Measurements from ENCODE around the gene CLEC18B.
A peak's percentile ranks its signal among the peaks of the same experiment; 100 is the strongest.
"Not testable (repeated sequence)": the region's sequence is repeated elsewhere in the genome, so short reads cannot be mapped to it uniquely, and the experiment has no call there.

CLEC18B gene

GRCh38 chr16:74443624-74444346, 22.5 kb upstream of the CLEC18B start:
- not testable (repeated sequence) for DNase-seq

- no peak for DNase-seq
These were observed 18.4 kb upstream of the CLEC18B start for GRCh38 chr16:74439685-74440084.

- DNase-seq, result no peak
These were observed 17.3 kb upstream of the CLEC18B start for GRCh38 chr16:74438492-74438979.

GRCh38 chr16:74431516-74431915, 10.2 kb upstream of the CLEC18B start:
- no peak for DNase-seq

DNA sequence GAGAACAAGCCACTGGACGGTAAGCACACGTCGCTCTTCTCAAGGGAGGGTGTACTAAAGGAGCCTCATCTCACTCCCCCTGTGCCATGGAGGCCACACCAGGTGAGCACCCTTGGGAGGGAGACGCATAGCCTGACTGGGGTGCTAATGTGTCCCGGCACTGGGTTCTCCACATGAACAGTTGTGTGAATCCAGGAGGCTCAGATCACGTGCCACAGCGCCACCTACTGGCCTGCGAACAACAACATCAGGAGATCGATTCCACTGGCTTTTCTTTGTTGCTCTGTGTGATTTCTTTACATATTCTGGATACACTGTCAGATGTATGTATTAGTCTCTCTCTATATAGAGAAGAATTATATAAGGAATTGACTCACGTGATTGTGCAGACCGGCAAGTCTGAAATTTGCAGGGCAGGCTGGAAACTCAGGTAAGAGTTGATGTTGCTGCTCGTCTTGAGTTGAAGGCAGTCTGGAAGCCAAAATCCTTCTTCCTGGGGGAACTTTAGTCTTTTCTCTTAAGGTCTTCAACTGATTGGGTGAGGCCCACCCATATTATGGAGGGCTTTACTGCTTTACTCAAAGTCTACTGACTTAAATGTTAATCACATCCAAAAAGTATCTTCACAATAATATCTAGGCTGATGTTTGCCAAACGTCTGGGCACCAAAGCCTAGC, 8.9 kb upstream of the CLEC18B start:
- peak; percentile 84 for DNase-seq

GRCh38 chr16:74428493-74428892, 7.2 kb upstream of the CLEC18B start:
- DNase-seq, result not testable (repeated sequence)

DNA sequence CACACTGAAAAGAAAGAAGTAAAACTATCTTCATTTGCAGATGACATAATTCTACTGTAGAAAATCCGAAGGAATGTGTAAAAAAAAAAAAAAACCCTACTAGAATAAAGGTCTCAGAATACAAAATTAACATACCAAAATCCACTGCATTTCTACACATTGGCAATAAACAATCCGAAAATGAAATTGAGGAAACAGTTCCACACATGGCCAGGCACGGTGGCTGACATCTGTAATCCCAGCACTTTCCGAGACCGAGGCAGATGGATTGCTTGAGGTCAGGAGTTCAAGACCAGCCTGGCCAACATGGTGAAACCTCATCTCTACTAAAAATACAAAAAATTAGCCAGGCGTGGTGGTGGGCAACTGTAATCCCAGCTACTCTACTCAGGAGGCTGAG, 4.5 kb upstream of the CLEC18B start:
- DNase-seq, result not testable (repeated sequence)

DNA sequence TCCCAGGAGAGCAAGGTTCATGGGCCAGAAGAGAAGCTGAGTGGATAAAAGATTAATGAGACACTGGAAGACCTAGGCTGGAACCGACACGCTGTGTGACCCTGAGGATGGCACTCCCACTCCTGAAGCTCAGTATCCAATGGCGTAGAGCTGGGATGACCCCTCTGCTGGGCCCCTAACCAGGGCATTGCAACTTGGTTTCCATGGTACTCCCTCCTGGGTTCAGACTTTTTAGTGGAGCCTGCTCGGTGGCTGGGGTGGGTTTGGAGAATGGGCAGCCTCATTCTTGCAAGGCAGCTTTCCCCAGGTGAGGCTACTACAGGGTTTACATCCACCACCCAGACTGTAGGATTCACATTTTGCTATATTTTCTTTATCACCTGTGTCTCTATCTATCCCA, 2.4 kb upstream of the CLEC18B start:
- not testable (repeated sequence) for DNase-seq

- DNase-seq, result not testable (repeated sequence)
These were observed 808 bp upstream of the CLEC18B start for GRCh38 chr16:74422086-74422485.

- DNase-seq, result not testable (repeated sequence)
These were observed 156 bp upstream of the CLEC18B start for GRCh38 chr16:74421482-74421785.

DNA sequence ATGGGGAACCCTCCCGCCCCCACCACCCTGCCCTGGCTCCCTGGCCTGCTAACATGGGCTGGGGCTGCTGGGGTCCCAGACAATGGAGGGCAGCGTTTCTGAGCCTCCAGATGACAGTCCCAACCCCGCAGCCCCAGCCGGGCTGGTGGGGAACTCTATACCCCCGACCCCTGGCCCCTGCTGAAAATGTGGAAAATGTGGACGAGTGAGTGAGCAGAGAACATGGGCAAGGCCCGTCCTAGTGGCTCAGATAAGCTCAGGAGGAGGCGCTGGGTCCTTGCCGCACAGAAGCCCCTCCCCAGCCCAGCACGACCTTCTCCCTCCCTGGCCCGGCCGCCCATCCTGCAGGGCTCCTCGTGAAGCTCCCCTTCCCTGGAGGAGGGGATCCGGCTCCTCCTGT, 1.5 kb downstream of the CLEC18B start:
- not testable (repeated sequence) for DNase-seq

GRCh38 chr16:74417897-74418296, 3.4 kb downstream of the CLEC18B start:
- not testable (repeated sequence) for DNase-seq

- DNase-seq, result not testable (repeated sequence)
These were observed 7.4 kb downstream of the CLEC18B start for GRCh38 chr16:74413920-74414319.

DNA sequence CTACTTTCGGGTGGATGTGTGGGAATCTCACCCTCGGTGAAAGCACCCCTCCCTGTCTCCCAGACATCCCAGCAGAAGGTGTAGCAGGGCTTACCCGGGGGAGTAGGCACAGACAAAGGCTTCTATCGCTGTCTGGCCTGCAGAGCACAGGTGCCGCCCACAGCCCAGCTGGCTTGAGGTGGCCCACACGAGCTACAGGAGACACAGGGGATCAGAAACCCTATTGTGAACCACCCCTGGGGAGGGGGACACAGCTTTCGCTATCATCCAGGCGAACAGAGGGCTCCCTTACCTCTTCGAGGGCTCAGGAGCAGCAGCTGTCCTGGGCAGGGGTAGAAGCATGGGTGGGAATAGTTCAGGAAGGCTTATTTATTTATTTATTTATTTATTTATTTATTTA, 7.8 kb downstream of the CLEC18B start:
- not testable (repeated sequence) for DNase-seq

GRCh38 chr16:74412775-74413390, 8.4 kb downstream of the CLEC18B start:
- not testable (repeated sequence) for DNase-seq

GRCh38 chr16:74412138-74412774, 9.0 kb downstream of the CLEC18B start:
- not testable (repeated sequence) for DNase-seq

DNA sequence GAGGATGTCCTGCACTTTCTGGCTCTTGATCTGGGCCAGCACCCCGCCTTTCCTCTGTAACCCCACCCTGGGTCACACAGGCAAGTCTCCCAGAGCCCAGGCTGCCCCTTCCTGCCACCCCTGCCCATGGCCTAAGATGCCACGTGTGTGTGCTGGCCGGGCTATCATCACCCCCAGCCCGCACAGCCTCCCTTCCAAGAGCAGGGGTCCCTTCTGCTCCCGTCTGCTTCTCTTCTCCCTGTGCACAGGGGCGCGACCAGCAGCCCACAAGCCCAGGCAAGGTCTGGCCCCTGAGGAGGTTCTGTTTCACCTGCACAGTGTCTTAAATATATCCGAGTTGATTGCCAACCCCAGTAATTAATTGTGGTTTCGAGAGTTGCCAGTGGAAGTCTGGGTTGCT, 10.3 kb downstream of the CLEC18B start:
- not testable (repeated sequence) for DNase-seq

DNA sequence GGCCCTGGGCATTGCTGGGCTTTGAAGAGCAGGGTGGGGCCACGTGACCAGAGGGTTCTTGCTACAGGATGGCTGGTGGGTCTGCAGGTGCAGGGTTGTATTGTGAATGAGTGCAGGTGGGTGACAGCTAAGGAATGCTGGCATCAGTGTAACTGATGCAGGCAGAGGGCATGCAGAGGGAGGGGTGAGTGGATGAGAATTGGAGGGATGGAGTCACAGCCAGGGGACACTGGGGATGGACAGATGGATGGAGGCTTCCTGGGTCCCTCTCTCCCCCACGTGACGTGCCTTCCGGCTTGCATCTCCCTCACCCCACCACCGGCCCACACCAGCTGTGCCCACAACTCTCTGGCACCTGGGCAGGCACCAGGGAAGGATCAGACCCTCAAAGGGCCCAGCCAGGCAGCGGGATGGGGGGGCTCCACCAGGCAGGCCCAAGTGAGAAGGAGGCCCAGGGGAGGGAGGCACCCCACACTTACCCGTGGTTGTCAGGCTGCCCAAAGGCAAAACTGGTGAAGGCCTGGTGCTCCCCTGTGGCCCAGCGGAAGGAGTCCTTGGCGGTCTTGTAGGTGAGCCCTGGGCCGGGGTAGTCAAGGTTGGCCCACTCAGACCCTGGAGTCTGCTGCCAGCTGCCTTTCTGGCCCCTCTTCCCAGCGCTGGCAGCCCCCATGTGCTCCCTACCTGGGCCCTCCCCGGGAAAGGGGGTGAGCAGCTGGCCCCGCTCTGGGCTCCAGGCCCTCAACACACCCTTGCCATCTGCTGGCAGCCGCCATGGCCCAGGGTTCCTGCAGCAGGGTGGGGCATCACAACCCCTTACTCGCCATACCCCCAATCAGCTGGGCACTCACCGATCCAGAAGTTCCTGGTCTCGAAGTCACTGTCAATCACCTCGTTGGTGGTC, 11.0 kb downstream of the CLEC18B start:
- DNase-seq, result not testable (repeated sequence)

DNA sequence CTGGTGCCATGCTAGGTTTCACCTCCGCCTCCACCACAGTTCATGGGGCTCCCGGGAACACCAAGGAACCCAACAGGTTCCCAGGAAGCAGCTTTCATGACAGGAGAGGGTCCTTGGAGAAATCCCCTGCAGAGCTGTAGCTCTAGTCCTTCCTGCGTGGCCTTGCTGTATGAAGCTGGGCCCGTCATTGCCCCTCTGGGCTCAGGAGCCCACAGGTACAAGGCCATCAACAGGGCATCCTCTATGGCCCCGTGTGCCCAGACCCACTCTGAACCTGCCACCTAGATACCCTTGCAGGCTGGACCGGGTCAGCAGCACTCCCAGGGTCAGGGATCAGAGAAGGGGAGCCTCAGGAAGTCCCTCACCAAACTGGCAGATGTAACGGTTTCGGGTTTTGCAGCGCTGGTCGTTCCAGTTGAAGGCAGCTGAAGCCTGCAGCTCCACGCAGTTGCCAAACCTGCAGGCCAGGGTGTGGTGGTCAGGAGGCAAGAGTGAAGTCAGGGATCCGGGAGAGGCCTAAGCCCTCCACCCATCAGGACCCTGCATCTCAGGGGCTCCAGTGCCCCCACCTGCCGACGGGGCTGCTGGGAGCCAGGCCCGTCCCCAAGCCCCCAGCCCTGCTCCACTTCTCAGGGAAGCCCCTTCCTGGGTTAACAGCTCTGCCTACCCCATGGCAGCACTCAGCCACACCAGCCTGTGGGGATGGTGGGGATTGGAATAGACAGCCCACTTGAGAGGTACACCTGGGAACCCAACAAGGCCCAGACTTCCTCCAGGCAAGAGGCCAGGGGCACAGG, 11.9 kb downstream of the CLEC18B start:
- not testable (repeated sequence) for DNase-seq

GRCh38 chr16:74407362-74407705, 13.9 kb downstream of the CLEC18B start:
- DNase-seq, result not testable (repeated sequence)

GRCh38 chr16:74406600-74407361, 14.5 kb downstream of the CLEC18B start:
- not testable (repeated sequence) for DNase-seq
